Measurements from ENCODE around the gene POLN.

GRCh38 chr4:2280531-2281300 lies 38.8 kb upstream of the POLN start:
- TF ChIP-seq CREB5 (CRISPR knock-in tag; IDR thresholded peaks at IDR 0.05; ENCODE audit: low read depth), result no peak
- no peak for TF ChIP-seq SNAI2 (CRISPR knock-in tag; IDR thresholded peaks at IDR 0.05)
- no peak for TF ChIP-seq ARNTL (CRISPR knock-in tag; IDR thresholded peaks at IDR 0.05; ENCODE audit: borderline replicate concordance, low read depth)
- TF ChIP-seq ZFP3 (CRISPR knock-in tag; IDR thresholded peaks at IDR 0.05), result no peak
- no peak for TF ChIP-seq ISL1 (CRISPR knock-in tag; IDR thresholded peaks at IDR 0.05)
- TF ChIP-seq, protein P1, sequence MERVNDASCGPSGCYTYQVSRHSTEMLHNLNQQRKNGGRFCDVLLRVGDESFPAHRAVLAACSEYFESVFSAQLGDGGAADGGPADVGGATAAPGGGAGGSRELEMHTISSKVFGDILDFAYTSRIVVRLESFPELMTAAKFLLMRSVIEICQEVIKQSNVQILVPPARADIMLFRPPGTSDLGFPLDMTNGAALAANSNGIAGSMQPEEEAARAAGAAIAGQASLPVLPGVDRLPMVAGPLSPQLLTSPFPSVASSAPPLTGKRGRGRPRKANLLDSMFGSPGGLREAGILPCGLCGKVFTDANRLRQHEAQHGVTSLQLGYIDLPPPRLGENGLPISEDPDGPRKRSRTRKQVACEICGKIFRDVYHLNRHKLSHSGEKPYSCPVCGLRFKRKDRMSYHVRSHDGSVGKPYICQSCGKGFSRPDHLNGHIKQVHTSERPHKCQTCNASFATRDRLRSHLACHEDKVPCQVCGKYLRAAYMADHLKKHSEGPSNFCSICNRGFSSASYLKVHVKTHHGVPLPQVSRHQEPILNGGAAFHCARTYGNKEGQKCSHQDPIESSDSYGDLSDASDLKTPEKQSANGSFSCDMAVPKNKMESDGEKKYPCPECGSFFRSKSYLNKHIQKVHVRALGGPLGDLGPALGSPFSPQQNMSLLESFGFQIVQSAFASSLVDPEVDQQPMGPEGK (CRISPR knock-in tag; IDR thresholded peaks at IDR 0.05; ENCODE audit: borderline replicate concordance), result no peak
- TF ChIP-seq ZFP30 (CRISPR knock-in tag; IDR thresholded peaks at IDR 0.05), result no peak
- TF ChIP-seq, protein P2, sequence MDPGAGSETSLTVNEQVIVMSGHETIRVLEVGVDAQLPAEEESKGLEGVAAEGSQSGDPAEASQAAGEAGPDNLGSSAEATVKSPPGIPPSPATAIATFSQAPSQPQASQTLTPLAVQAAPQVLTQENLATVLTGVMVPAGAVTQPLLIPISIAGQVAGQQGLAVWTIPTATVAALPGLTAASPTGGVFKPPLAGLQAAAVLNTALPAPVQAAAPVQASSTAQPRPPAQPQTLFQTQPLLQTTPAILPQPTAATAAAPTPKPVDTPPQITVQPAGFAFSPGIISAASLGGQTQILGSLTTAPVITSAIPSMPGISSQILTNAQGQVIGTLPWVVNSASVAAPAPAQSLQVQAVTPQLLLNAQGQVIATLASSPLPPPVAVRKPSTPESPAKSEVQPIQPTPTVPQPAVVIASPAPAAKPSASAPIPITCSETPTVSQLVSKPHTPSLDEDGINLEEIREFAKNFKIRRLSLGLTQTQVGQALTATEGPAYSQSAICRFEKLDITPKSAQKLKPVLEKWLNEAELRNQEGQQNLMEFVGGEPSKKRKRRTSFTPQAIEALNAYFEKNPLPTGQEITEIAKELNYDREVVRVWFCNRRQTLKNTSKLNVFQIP (CRISPR knock-in tag; IDR thresholded peaks at IDR 0.05; ENCODE audit: borderline replicate concordance, low read depth), result no peak
- TF ChIP-seq RARB (CRISPR knock-in tag; IDR thresholded peaks at IDR 0.05), result no peak
- no peak for TF ChIP-seq CSDC2 (CRISPR knock-in tag; IDR thresholded peaks at IDR 0.05)
- TF ChIP-seq TCF4 (CRISPR knock-in tag; IDR thresholded peaks at IDR 0.05; ENCODE audit: borderline replicate concordance), result no peak
- TF ChIP-seq, protein P3, sequence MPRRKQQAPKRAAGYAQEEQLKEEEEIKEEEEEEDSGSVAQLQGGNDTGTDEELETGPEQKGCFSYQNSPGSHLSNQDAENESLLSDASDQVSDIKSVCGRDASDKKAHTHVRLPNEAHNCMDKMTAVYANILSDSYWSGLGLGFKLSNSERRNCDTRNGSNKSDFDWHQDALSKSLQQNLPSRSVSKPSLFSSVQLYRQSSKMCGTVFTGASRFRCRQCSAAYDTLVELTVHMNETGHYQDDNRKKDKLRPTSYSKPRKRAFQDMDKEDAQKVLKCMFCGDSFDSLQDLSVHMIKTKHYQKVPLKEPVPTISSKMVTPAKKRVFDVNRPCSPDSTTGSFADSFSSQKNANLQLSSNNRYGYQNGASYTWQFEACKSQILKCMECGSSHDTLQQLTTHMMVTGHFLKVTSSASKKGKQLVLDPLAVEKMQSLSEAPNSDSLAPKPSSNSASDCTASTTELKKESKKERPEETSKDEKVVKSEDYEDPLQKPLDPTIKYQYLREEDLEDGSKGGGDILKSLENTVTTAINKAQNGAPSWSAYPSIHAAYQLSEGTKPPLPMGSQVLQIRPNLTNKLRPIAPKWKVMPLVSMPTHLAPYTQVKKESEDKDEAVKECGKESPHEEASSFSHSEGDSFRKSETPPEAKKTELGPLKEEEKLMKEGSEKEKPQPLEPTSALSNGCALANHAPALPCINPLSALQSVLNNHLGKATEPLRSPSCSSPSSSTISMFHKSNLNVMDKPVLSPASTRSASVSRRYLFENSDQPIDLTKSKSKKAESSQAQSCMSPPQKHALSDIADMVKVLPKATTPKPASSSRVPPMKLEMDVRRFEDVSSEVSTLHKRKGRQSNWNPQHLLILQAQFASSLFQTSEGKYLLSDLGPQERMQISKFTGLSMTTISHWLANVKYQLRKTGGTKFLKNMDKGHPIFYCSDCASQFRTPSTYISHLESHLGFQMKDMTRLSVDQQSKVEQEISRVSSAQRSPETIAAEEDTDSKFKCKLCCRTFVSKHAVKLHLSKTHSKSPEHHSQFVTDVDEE (CRISPR knock-in tag; IDR thresholded peaks at IDR 0.05), result no peak

Measured in SK-N-SH treated with all-trans-retinoic acid at 6 μM for 48 hours (cell line).